H1 (cell line): Measurements from ENCODE around the gene LRRC40. TPM values are rescaled to one million over a fixed set of nuclear protein-coding genes. Genes with fewer than 3 reads are reported as not detected.

ENCODE experiments used
- CTCF ChIA-PET: fragments of 300-600 bp; sonication (Branson Sonifier 250); formaldehyde crosslinking; loops from one replicate; lab custom pipeline; 2021; ENCODE audit not compliant: partially characterized antibody; lab: Charles Lee
- POLR2A ChIA-PET: fragments of 300-600 bp; sonication (Branson Sonifier 250); formaldehyde crosslinking; loops from one replicate; lab custom pipeline; 2021; ENCODE audit warnings: inconsistent platforms; ENCODE audit not compliant: partially characterized antibody; lab: Charles Lee
- DNase-seq, 2 experiments: peaks; one replicate each; pipeline versions ENCODE4 v3.0.0 to v3.0.0-alpha.2; 2010 to 2022; ENCODE audit warnings: low spot score in 2 of 2, low read depth in 1 of 2, mixed read lengths in 1 of 2
- FAIRE-seq: peaks from 2 replicates; lab custom pipeline; 2011; peaks lifted over from hg19 to GRCh38; lab: Jason Lieb, UNC
- H2AFZ ChIP-seq: 2 replicates; pipeline ENCODE4 v1.8.1; 2012; ENCODE audit warnings: low read length, inconsistent platforms
- H2AK5ac ChIP-seq: 2 replicates; pipeline ENCODE4 v1.6.1; 2013; ENCODE audit warnings: low read depth, low read length
- H2BK120ac ChIP-seq: replicated peaks from 2 replicates; pipeline ENCODE3; 2013; ENCODE audit warnings: low read depth, low read length, inconsistent platforms
- H2BK12ac ChIP-seq: 2 replicates; pipeline ENCODE4 v1.6.1; 2013; ENCODE audit warnings: low read depth, low read length
- H2BK15ac ChIP-seq: 2 replicates; pipeline ENCODE4 v1.6.1; 2013; ENCODE audit warnings: low read length
- H2BK20ac ChIP-seq: 2 replicates; pipeline ENCODE4 v1.6.1; 2013; ENCODE audit warnings: low read length
- H2BK5ac ChIP-seq: 2 replicates; pipeline ENCODE4 v1.6.1; 2013; ENCODE audit warnings: low read depth, low read length
- H3K14ac ChIP-seq: 2 replicates; pipeline ENCODE4 v1.6.1; 2013; ENCODE audit warnings: inconsistent platforms; ENCODE audit not compliant: insufficient read length
- H3K18ac ChIP-seq: 2 replicates; pipeline ENCODE4 v1.6.1; 2013; ENCODE audit warnings: low read length; ENCODE audit errors: extremely low read depth
- H3K23ac ChIP-seq: 2 replicates; pipeline ENCODE4 v1.6.1; 2013; ENCODE audit warnings: inconsistent platforms; ENCODE audit not compliant: insufficient read length
- H3K23me2 ChIP-seq: 2 replicates; pipeline ENCODE4 v1.6.1; 2013; ENCODE audit warnings: low read depth, low read length
- H3K27ac ChIP-seq: 2 replicates; pipeline ENCODE4 v1.6.1; 2011; ENCODE audit warnings: low read depth, low read length, inconsistent platforms
- H3K27me3 ChIP-seq, 4 experiments: replicated peaks in 1 of 4; 1 replicate in 1 of 4; 2 replicates in 3 of 4; pipeline versions ENCODE4 v1.6.1 to v1.8.1; 2011 to 2013; ENCODE audit warnings: low read length in 3 of 4, mild to moderate bottlenecking in 3 of 4, inconsistent platforms in 2 of 4, mixed read lengths in 2 of 4, moderate library complexity in 1 of 4; ENCODE audit not compliant: control insufficient read depth in 3 of 4, insufficient read depth in 3 of 4; ENCODE audit errors: extremely low read depth in 1 of 4
- H3K36me3 ChIP-seq, 4 experiments: 2 replicates each; pipeline versions ENCODE4 v1.6.1 to v1.8.1; 2011 to 2013; ENCODE audit warnings: mild to moderate bottlenecking in 4 of 4, low read length in 3 of 4, moderate library complexity in 2 of 4, control low read depth in 1 of 4, inconsistent platforms in 1 of 4; ENCODE audit not compliant: insufficient read depth in 4 of 4, control insufficient read depth in 2 of 4
- H3K4ac ChIP-seq: replicated peaks from 2 replicates; pipeline ENCODE3; 2013; ENCODE audit warnings: low read length, low read depth, mixed read lengths, inconsistent platforms; ENCODE audit not compliant: insufficient read length
- H3K4me1 ChIP-seq, 4 experiments: replicated peaks in 1 of 4; 1 replicate in 1 of 4; 2 replicates in 3 of 4; pipeline versions ENCODE4 v1.6.1 to v1.8.1; 2011 to 2013; ENCODE audit warnings: low read length in 3 of 4, inconsistent platforms in 2 of 4, mixed read lengths in 1 of 4; ENCODE audit not compliant: insufficient read depth in 4 of 4, control insufficient read depth in 3 of 4
- H3K4me2 ChIP-seq, 2 experiments: 2 replicates each; pipeline versions ENCODE4 v1.6.1 to v1.8.1; 2011 to 2013; ENCODE audit warnings: low read depth in 2 of 2, low read length in 2 of 2, control low read depth in 1 of 2, inconsistent platforms in 1 of 2, mild to moderate bottlenecking in 1 of 2; ENCODE audit not compliant: insufficient read depth in 1 of 2
- H3K4me3 ChIP-seq, 4 experiments: fragments of 200-600, 300-600 bp in 1 of 4; sonication (generic), shearing (Covaris generic), sonication (Bioruptor Twin) in 1 of 4; 2 replicates each; pipeline versions ENCODE4 v1.5.1 to v1.8.1; 2011 to 2016; ENCODE audit warnings: low read length in 4 of 4, low read depth in 3 of 4, control low read depth in 2 of 4, inconsistent platforms in 2 of 4, mild to moderate bottlenecking in 2 of 4, mixed read lengths in 1 of 4, moderate library complexity in 1 of 4; ENCODE audit not compliant: insufficient read depth in 2 of 4; ENCODE audit errors: extremely low read depth in 1 of 4
- H3K56ac ChIP-seq: replicated peaks from 2 replicates; pipeline ENCODE3; 2013; ENCODE audit warnings: low read depth, mild to moderate bottlenecking, mixed read lengths, low read length, inconsistent platforms; ENCODE audit not compliant: insufficient read length
- H3K79me1 ChIP-seq: 2 replicates; pipeline ENCODE4 v1.6.1; 2013; ENCODE audit warnings: low read depth, low read length, control low read depth
- H3K79me2 ChIP-seq, 2 experiments: 2 replicates each; pipeline versions ENCODE4 v1.6.1 to v1.8.1; 2012 to 2013; ENCODE audit warnings: low read length in 2 of 2, mild to moderate bottlenecking in 2 of 2, inconsistent platforms in 1 of 2; ENCODE audit not compliant: insufficient read depth in 2 of 2, control insufficient read depth in 1 of 2
- H3K9ac ChIP-seq, 4 experiments: replicated peaks in 1 of 4; 1 replicate in 1 of 4; 2 replicates in 3 of 4; pipeline versions ENCODE4 v1.6.1 to v1.8.1; 2011 to 2013; ENCODE audit warnings: low read depth in 3 of 4, low read length in 3 of 4, control low read depth in 2 of 4, mild to moderate bottlenecking in 2 of 4, moderate library complexity in 2 of 4, inconsistent platforms in 1 of 4; ENCODE audit errors: extremely low read depth in 1 of 4
- H3K9me3 ChIP-seq, 2 experiments: 2 replicates each; pipeline versions ENCODE4 v1.6.1 to v1.8.1; 2012 to 2013; ENCODE audit warnings: mild to moderate bottlenecking in 2 of 2, moderate library complexity in 2 of 2, control low read depth in 1 of 2, inconsistent platforms in 1 of 2, low read depth in 1 of 2, low read length in 1 of 2, mixed read lengths in 1 of 2; ENCODE audit not compliant: insufficient read depth in 2 of 2
- H4K20me1 ChIP-seq, 2 experiments: replicated peaks in 1 of 2; 2 replicates each; pipeline versions ENCODE3 to v1.8.1; 2011 to 2013; ENCODE audit warnings: inconsistent platforms in 2 of 2, low read length in 2 of 2, mild to moderate bottlenecking in 1 of 2; ENCODE audit not compliant: insufficient read depth in 2 of 2, control insufficient read depth in 1 of 2
- H4K5ac ChIP-seq: 2 replicates; pipeline ENCODE4 v1.6.1; 2013; ENCODE audit warnings: low read length, low read depth, mixed read lengths, inconsistent platforms; ENCODE audit not compliant: insufficient read length
- H4K8ac ChIP-seq: 2 replicates; pipeline ENCODE4 v1.8.0; 2013; ENCODE audit warnings: mild to moderate bottlenecking, moderate library complexity, low read length, inconsistent platforms; ENCODE audit not compliant: insufficient read depth; ENCODE audit errors: extremely low read depth
- H4K91ac ChIP-seq: replicated peaks from 2 replicates; pipeline ENCODE3; 2013; ENCODE audit warnings: low read length, mixed read lengths, inconsistent platforms; ENCODE audit not compliant: insufficient read length
- EZH2 ChIP-seq: fragments of 200-600 bp; sonication (generic); IDR thresholded peaks from 2 replicates; pipeline ENCODE4 v1.7.1; 2012; ENCODE audit warnings: low read depth, mild to moderate bottlenecking, moderate library complexity, low read length, inconsistent platforms; ENCODE audit not compliant: severe bottlenecking
- FOSL1 ChIP-seq: IDR thresholded peaks from 2 replicates; pipeline ENCODE4 v1.6.1; 2011; ENCODE audit warnings: mild to moderate bottlenecking, low read depth, low read length, moderate library complexity; ENCODE audit not compliant: insufficient read depth
- GABPA ChIP-seq: IDR thresholded peaks from 2 replicates; pipeline ENCODE4 v1.6.1; 2011; ENCODE audit warnings: mild to moderate bottlenecking, low read length, moderate library complexity, borderline replicate concordance; ENCODE audit not compliant: insufficient read depth
- KDM1A ChIP-seq: fragments of 200-600, 300-600 bp; sonication (generic); IDR thresholded peaks from 2 replicates; pipeline ENCODE4 v1.7.1; 2016; ENCODE audit warnings: mild to moderate bottlenecking, low read length, borderline replicate concordance
- KDM5A ChIP-seq: fragments of 200-600 bp; IDR thresholded peaks from 2 replicates; pipeline ENCODE4 v1.7.1; 2012; ENCODE audit warnings: mild to moderate bottlenecking, low read length, inconsistent platforms, mixed read lengths
- RNF2 ChIP-seq: fragments of 200-900, 300-1000 bp; sonication (generic); IDR thresholded peaks from 2 replicates; pipeline ENCODE4 v1.7.1; 2016; ENCODE audit warnings: borderline replicate concordance, low read depth, mild to moderate bottlenecking, antibody characterized with exemption, low read length; ENCODE audit not compliant: poor library complexity, severe bottlenecking; ENCODE audit errors: missing control alignments
- SRF ChIP-seq: IDR thresholded peaks from 2 replicates; pipeline ENCODE4 v1.6.1; 2011; ENCODE audit warnings: mild to moderate bottlenecking, low read depth, low read length, moderate library complexity
- SUZ12 ChIP-seq: fragments of 200-600 bp; sonication (generic); IDR thresholded peaks from 2 replicates; pipeline ENCODE4 v1.6.1; 2012; ENCODE audit warnings: mild to moderate bottlenecking, inconsistent platforms, low read length, moderate library complexity, mixed read lengths
- TBP ChIP-seq: IDR thresholded peaks from 2 replicates; pipeline ENCODE4 v1.6.1; 2011; ENCODE audit warnings: low read depth, low read length, improper control_type of control experiment
- USF2 ChIP-seq: IDR thresholded peaks from 2 replicates; pipeline ENCODE4 v1.6.1; 2011; ENCODE audit warnings: low read length, improper control_type of control experiment
- WGBS, 2 experiments: shearing (Covaris generic) in 1 of 2; methylation state at CpG; one replicate each; pipeline versions ENCODE4 v1.1.6 to v1.1.7; 2013 to 2015; ENCODE audit warnings: low lambda C conversion rate in 2 of 2, mixed read lengths in 2 of 2, inconsistent platforms in 1 of 2, low coverage in 1 of 2, missing lambda C conversion rate in 1 of 2; ENCODE audit not compliant: insufficient replicate concordance in 2 of 2, insufficient coverage in 1 of 2, insufficient read length in 1 of 2; ENCODE audit errors: extremely low coverage in 1 of 2, missing lambda C conversion rate in 1 of 2; 5-methylcytosine and 5-hydroxymethylcytosine counted together
- polyA plus RNA-seq, 7 experiments: library from polyadenylated mRNA; depleted of rRNA in 3 of 7; stranded (reverse) in 5 of 7; unstranded in 2 of 7; fragments of >200 nt in 5 of 7; fragments of 200-250 nt in 2 of 7; gene quantifications; 1 replicate in 5 of 7; 2 replicates in 1 of 7; 4 replicates in 1 of 7; pipeline versions ENCODE4 v1.2.1 to v1.2.3, GENCODE V29; 2011 to 2013; ENCODE audit warnings: missing spikeins in 2 of 7, mixed read lengths in 2 of 7
- total RNA-seq: library from RNA; stranded (reverse); fragmentation: NEBNext Ultra II Directional; extraction: Animal tissue kit (Norgen Biotek cat#: 25700); gene quantifications from 2 replicates; pipeline ENCODE4 v1.2.1, GENCODE V29; 2021
- TF ChIP-seq, protein P1 (sequence below): IDR thresholded peaks from 2 replicates; pipeline ENCODE4 v1.6.1; 2012; ENCODE audit warnings: low read length, inconsistent platforms

Gene LRRC40
- total and polyA plus RNA-seq, 2 of the 8 experiments (the other 6 are each of a cell fraction or from before 2014, with no cell fraction given), result 13.4 to 30.8 TPM

DNA sequence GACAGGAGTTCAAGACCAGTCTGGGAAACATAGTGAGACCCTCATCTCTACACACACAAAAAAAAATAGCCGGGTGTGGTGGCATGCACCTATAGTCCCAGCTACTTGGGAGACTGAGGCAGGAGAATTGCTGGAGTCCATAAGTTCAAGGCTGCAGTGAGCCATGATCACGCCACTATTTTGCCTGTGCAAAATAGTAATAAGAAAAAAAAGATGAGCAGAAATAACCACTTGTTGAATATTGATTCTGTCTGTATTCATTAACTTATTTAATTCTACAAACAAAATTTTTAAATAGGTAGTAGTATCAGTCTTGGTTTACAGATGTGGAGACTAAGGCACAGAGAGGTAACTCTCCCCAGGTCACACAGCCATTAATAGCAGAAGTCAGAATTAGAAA lies 16.9 kb downstream of the LRRC40 start:
- Histone ChIP-seq H2BK5ac (no peak overlapping the region), H4K91ac (no peak overlapping the region), H3K23me2 (no peaks in the 10 kb centered on the region), H3K9ac (no peak overlapping the region), H4K8ac (no peak overlapping the region), H3K79me1 (no peaks in the 10 kb centered on the region), H3K27me3 (no peaks in the 10 kb centered on the region), H3K79me2 (peaks cover 0 to 34% of the 10 kb centered on the region in 2 experiments; a peak in 2 of 4 replicates), H4K5ac (no peak overlapping the region), H2AK5ac (no peak overlapping the region), H2BK12ac (no peak overlapping the region), H3K36me3 (no peaks in the 10 kb centered on the region; a peak in 1 of 8 replicates), H3K4me1 (no peaks in the 10 kb centered on the region), H3K27ac (no peak overlapping the region), H3K56ac (no peak overlapping the region), H3K4ac (no peak overlapping the region), H3K4me3 (no peak overlapping the region), H4K20me1 (no peaks in the 10 kb centered on the region), H2BK20ac (no peak overlapping the region), H3K23ac (no peak overlapping the region), H2AFZ (no peak overlapping the region), H3K14ac (no peak overlapping the region), H2BK15ac (no peak overlapping the region), H2BK120ac (no peak overlapping the region), H3K18ac (no peak overlapping the region), H3K4me2 (no peak overlapping the region), H3K9me3 (no peaks in the 10 kb centered on the region)
- CTCF ChIA-PET, result interaction anchor here (1.7 kb wide), 1 partner anchor 10 kb away, joined by 4 read pairs; no protein-coding TSS in a partner anchor
- 97% methylated on average over 2 of the region's 2 CpGs; no CpG with 5 or more reads in 1 of the 2 experiments for WGBS, 2 experiments
- POLR2A ChIA-PET, result no interaction called here
- DNase-seq, result no peak
- FAIRE-seq, result no peak
- TF ChIP-seq GABPA, result no peak
- TF ChIP-seq TBP, result no peak
- no peak for TF ChIP-seq FOSL1
- TF ChIP-seq SUZ12, result no peak
- TF ChIP-seq SRF, result no peak
- no peak for TF ChIP-seq KDM1A
- TF ChIP-seq RNF2, result no peak
- no peak for TF ChIP-seq USF2
- TF ChIP-seq KDM5A, result no peak
- no peak for TF ChIP-seq EZH2
- TF ChIP-seq, protein P1, sequence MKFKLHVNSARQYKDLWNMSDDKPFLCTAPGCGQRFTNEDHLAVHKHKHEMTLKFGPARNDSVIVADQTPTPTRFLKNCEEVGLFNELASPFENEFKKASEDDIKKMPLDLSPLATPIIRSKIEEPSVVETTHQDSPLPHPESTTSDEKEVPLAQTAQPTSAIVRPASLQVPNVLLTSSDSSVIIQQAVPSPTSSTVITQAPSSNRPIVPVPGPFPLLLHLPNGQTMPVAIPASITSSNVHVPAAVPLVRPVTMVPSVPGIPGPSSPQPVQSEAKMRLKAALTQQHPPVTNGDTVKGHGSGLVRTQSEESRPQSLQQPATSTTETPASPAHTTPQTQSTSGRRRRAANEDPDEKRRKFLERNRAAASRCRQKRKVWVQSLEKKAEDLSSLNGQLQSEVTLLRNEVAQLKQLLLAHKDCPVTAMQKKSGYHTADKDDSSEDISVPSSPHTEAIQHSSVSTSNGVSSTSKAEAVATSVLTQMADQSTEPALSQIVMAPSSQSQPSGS, result no peak
